ENCODE measurements around the gene AGAP3.

The AGAP3 gene

GRCh38 chr7:151192002-151192539, 105.8 kb downstream of the AGAP3 start:
- no peak for DNase-seq

- DNase-seq = no peak
These were observed 107.1 kb downstream of the AGAP3 start for GRCh38 chr7:151193203-151193978.

All from hematopoietic multipotent progenitor cell treated with erythropoietin and hydrocortisone succinate and interleukin-3 and kit ligand, for 6 days (in vitro differentiated cells).